Mammary epithelial cell (primary cell): ENCODE data around the gene IRAK4.
"Not testable (repeated sequence)": the region's sequence is repeated elsewhere in the genome, so short reads cannot be mapped to it uniquely, and the experiment has no call there.

Experiments
- EZH2 ChIP-seq: IDR thresholded peaks from 2 replicates; pipeline ENCODE4 v1.6.1; 2012; ENCODE audit warnings: low read length, inconsistent platforms, borderline replicate concordance
- TF ChIP-seq, protein P1 (sequence below), 2 donors: IDR thresholded peaks in 1 of 2; conservative IDR thresholded peaks in 1 of 2; 2 replicates each; pipeline ENCODE4 v1.5.1; 2011 to 2012; ENCODE audit warnings: inconsistent platforms in 2 of 2, low read length in 2 of 2, mild to moderate bottlenecking in 2 of 2, control low read depth in 1 of 2, low read depth in 1 of 2; ENCODE audit not compliant: insufficient read depth in 1 of 2; ENCODE audit errors: extremely low read depth in 1 of 2

DNA sequence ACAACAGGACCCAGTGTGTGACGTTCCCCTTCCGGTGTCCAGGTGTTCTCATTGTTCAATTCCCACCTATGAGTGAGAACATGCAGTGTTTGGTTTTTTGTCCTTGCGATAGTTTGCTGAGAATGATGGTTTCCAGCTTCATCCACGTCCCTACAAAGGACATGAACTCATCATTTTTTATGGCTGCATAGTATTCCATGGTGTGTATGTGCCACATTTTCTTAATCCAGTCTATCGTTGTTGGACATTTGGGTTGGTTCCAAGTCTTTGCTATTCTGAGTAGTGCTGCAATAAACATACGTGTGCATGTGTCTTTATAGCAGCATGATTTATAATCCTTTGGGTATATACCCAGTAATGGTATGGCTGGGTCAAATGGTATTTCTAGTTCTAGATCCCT lies 7.4 kb upstream of the IRAK4 start:
- not testable (repeated sequence) for TF ChIP-seq EZH2
- TF ChIP-seq, protein P1, sequence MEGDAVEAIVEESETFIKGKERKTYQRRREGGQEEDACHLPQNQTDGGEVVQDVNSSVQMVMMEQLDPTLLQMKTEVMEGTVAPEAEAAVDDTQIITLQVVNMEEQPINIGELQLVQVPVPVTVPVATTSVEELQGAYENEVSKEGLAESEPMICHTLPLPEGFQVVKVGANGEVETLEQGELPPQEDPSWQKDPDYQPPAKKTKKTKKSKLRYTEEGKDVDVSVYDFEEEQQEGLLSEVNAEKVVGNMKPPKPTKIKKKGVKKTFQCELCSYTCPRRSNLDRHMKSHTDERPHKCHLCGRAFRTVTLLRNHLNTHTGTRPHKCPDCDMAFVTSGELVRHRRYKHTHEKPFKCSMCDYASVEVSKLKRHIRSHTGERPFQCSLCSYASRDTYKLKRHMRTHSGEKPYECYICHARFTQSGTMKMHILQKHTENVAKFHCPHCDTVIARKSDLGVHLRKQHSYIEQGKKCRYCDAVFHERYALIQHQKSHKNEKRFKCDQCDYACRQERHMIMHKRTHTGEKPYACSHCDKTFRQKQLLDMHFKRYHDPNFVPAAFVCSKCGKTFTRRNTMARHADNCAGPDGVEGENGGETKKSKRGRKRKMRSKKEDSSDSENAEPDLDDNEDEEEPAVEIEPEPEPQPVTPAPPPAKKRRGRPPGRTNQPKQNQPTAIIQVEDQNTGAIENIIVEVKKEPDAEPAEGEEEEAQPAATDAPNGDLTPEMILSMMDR (conservative IDR thresholded peaks at IDR 0.05 in 1 of 2, IDR thresholded peaks at IDR 0.05 in 1 of 2; ENCODE audit: extremely low read depth in 1 of 2, insufficient read depth in 1 of 2, low read depth in 1 of 2, low read length in 2 of 2) = not testable (repeated sequence)
